SJCRH30 (cell line): ENCODE measurements around the gene C4orf54. TPM values are rescaled to one million over a fixed set of nuclear protein-coding genes. Genes with fewer than 3 reads are reported as not detected.
A peak's percentile ranks its signal among the peaks of the same experiment; 100 is the strongest.

Experiments
- DNase-seq, 2 experiments: peaks; one replicate each; pipeline ENCODE4 v3.0.0-alpha.2; 2015 to 2020
- H3K27ac ChIP-seq: fragments of 250-450 bp; sonication (Bioruptor Pico); 2 replicates; pipeline ENCODE4 v1.5.1; 2020; ENCODE audit warnings: mild to moderate bottlenecking, moderate library complexity
- H3K27me3 ChIP-seq: fragments of 250-450 bp; sonication (Bioruptor Pico); 2 replicates; pipeline ENCODE4 v1.5.1; 2020; ENCODE audit warnings: mild to moderate bottlenecking, moderate library complexity
- H3K36me3 ChIP-seq: fragments of 250-450 bp; sonication (Bioruptor Pico); 2 replicates; pipeline ENCODE4 v1.5.1; 2020; ENCODE audit warnings: mild to moderate bottlenecking, moderate library complexity
- H3K4me1 ChIP-seq: fragments of 250-450 bp; sonication (Bioruptor Pico); 2 replicates; pipeline ENCODE4 v1.5.1; 2020; ENCODE audit warnings: mild to moderate bottlenecking, moderate library complexity
- H3K4me3 ChIP-seq: fragments of 250-450 bp; sonication (Bioruptor Pico); 2 replicates; pipeline ENCODE4 v1.5.1; 2020; ENCODE audit warnings: mild to moderate bottlenecking, moderate library complexity
- H3K9me3 ChIP-seq: fragments of 250-450 bp; sonication (Bioruptor Pico); replicated peaks from 2 replicates; pipeline ENCODE4 v1.5.1; 2020; ENCODE audit warnings: mild to moderate bottlenecking, moderate library complexity
- total RNA-seq: library from RNA; depleted of rRNA; stranded (reverse); fragments of >200 nt; shearing (Covaris generic); gene quantifications from 2 replicates; pipeline ENCODE4 v1.2.3, GENCODE V29; 2014

C4orf54 gene
- total RNA-seq, 1 experiment from 2014 or later: 10.1 TPM

- DNase-seq: no peak
- no peaks in the 10 kb centered on the region for H3K9me3 ChIP-seq
- no peak overlapping the region for H3K4me3 ChIP-seq
- no peak overlapping the region for H3K27ac ChIP-seq
- no peaks in the 10 kb centered on the region for H3K27me3 ChIP-seq
- H3K36me3 ChIP-seq: no peaks in the 10 kb centered on the region
- H3K4me1 ChIP-seq: no peaks in the 10 kb centered on the region
These were observed 7.1 kb upstream of the C4orf54 start for GRCh38 chr4:99664716-99665115.

DNA sequence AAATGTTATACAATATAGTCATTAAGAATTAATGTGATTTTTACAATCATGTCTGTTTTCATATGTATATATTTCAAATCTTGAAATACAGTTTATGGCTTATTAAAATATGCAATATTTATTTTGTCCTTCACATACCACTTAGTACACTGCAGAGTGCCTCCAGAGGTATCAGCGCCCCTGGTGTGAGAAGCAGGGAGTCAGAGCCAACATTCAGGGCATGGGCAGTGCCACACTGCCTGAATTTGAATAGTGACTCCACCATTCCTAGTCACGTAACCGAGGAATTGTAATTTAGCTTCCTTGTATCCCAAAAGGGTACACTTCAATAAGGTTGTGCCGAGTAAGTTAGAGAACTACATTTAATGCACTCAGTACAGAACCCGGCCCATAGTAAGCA, 4.3 kb upstream of the C4orf54 start:
- Histone ChIP-seq H3K27ac (no peak overlapping the region), H3K27me3 (no peaks in the 10 kb centered on the region), H3K9me3 (no peaks in the 10 kb centered on the region), H3K4me3 (no peak overlapping the region), H3K36me3 (no peaks in the 10 kb centered on the region), H3K4me1 (peaks cover 1% of the 10 kb centered on the region; the same call in 1 of the 2 replicates)
- DNase-seq: no peak

- Histone ChIP-seq H3K36me3 (no peaks in the 10 kb centered on the region), H3K4me3 (no peak overlapping the region), H3K9me3 (no peaks in the 10 kb centered on the region; the same call in 1 of the 2 replicates), H3K4me1 (peaks cover 25% of the 10 kb centered on the region), H3K27me3 (no peaks in the 10 kb centered on the region), H3K27ac (no peak overlapping the region)
- no peak for DNase-seq
These were observed 1.0 kb upstream of the C4orf54 start for GRCh38 chr4:99658666-99659065.

- peak overlapping the region; percentile 84; the same call in 1 of the 2 replicates for H3K27ac ChIP-seq
- H3K9me3 ChIP-seq: no peaks in the 10 kb centered on the region; the same call in 1 of the 2 replicates
- no peaks in the 10 kb centered on the region for H3K36me3 ChIP-seq
- peak; percentile 72 to 84 for DNase-seq
- H3K27me3 ChIP-seq: no peaks in the 10 kb centered on the region
- H3K4me1 ChIP-seq: peaks cover 26% of the 10 kb centered on the region
- H3K4me3 ChIP-seq: no peak overlapping the region
These were observed 2.1 kb downstream of the C4orf54 start for GRCh38 chr4:99655308-99656081.

DNA sequence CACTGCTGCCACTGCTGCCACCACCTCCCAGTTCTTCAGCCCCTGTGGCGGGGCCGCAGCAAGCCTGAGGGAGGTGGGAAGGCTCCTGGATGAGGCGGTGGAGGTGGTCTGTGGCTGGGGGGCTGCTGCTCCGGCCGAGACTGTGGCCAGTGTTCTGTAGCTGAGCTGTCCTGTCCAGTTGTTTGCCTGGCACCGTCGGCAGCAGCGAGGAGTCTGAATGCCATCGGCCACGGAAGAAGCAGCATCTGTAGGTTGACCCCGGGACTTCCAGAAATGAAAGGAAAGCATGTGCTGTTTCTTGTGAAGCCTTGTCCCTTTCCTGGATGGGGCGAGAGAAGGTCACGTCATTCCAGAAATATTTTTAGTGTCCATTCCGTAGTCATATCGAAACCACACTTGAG, 3.3 kb downstream of the C4orf54 start:
- Histone ChIP-seq H3K9me3 (no peaks in the 10 kb centered on the region; the same call in 1 of the 2 replicates), H3K4me3 (peak overlapping the region; percentile 60), H3K4me1 (peaks cover 26% of the 10 kb centered on the region), H3K36me3 (no peaks in the 10 kb centered on the region), H3K27ac (peak overlapping the region; percentile 84), H3K27me3 (no peaks in the 10 kb centered on the region)
- peak in 1 of 2 experiments; percentile 17 for DNase-seq

GRCh38 chr4:99653916-99654315, 3.7 kb downstream of the C4orf54 start:
- Histone ChIP-seq H3K27me3 (no peaks in the 10 kb centered on the region), H3K4me1 (peaks cover 26% of the 10 kb centered on the region), H3K9me3 (no peaks in the 10 kb centered on the region; the same call in 1 of the 2 replicates), H3K36me3 (no peaks in the 10 kb centered on the region), H3K4me3 (peak overlapping the region; percentile 60), H3K27ac (peak overlapping the region; percentile 84)
- DNase-seq: peak; percentile 24 to 51

DNA sequence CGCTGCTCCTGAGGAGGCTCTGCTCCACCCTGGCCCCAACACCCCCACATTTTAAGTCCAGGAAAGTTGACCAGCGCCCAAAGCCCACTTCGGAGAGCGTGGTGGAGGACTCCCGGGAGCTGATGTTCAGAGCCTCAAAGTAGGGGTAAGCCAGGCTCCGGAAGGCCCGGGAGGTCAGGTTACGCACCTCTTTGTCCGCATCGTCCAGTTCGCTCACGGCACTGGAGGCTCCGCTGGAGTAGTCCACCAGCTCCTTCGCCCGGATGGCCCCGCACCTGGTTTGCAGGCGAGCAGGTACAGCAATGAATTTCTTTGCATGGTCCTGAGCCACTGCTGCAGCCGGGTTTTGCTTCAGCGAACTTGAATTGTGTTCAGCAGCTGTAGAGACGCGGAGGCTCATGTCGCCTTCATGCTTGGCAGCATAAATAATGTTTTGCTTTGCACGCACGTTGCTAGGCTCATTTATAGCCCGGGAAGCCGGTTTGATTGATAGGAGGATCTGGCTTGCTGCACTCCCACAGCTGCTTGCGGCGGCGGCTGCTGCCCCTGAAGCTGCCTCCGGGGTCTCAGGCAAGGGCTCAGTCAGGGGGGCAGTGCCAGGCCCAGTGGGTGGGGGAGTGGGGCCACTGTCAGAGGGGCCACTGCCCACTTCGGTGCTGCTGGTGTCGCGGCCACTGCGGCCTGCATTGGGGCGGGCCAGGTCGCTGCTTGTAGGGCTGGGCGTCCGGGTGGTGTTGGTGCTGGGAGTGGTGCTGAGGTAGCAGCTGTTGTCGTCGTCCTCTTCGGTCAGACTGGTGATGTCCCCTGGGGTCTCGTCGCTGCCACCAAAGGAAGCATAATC, 4.8 kb downstream of the C4orf54 start:
- no peaks in the 10 kb centered on the region for H3K27me3 ChIP-seq
- peak; percentile 78 to 82 for DNase-seq
- peaks cover 26% of the 10 kb centered on the region for H3K4me1 ChIP-seq
- H3K9me3 ChIP-seq: no peaks in the 10 kb centered on the region; the same call in 1 of the 2 replicates
- peak overlapping the region; percentile 60 for H3K4me3 ChIP-seq
- H3K36me3 ChIP-seq: no peaks in the 10 kb centered on the region
- H3K27ac ChIP-seq: peak overlapping the region; percentile 84

DNA sequence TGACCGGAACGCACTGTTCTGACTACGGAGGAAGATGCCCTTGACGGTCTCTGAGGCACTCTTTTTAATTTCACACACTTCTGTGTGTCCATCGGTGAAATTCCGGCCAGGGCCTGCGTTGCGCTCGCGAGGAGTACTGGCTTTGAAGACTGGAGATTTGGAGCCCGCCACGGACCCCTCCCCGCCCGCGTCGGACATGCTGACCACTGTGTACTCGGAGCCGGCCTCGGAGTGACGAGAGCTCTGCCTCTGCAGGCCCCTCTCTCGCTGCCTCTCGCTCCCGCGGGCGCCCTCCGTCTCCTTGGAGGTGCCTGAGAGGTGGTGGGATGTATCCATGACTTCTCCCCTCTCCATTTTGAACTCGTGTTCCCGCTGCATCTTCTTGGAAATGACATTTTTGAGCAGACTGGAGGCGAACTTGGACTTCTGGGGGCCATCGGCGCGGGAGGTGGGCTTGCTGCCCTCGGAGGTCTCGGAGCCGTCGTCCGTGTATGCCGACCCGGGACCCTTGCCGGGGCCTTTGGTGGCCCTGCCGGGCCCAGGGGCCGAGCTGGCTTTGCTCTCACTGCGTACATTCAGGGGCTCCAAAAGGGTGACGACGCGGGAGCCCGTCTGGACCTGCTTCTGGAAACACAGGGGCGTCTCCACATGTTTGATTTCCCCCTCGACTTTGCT, 5.7 kb downstream of the C4orf54 start:
- Histone ChIP-seq H3K9me3 (no peaks in the 10 kb centered on the region; the same call in 1 of the 2 replicates), H3K4me3 (peak overlapping the region; percentile 60), H3K27ac (peak overlapping the region; percentile 84), H3K27me3 (no peaks in the 10 kb centered on the region), H3K4me1 (peaks cover 25% of the 10 kb centered on the region), H3K36me3 (no peaks in the 10 kb centered on the region)
- DNase-seq: peak; percentile 21 to 22

DNA sequence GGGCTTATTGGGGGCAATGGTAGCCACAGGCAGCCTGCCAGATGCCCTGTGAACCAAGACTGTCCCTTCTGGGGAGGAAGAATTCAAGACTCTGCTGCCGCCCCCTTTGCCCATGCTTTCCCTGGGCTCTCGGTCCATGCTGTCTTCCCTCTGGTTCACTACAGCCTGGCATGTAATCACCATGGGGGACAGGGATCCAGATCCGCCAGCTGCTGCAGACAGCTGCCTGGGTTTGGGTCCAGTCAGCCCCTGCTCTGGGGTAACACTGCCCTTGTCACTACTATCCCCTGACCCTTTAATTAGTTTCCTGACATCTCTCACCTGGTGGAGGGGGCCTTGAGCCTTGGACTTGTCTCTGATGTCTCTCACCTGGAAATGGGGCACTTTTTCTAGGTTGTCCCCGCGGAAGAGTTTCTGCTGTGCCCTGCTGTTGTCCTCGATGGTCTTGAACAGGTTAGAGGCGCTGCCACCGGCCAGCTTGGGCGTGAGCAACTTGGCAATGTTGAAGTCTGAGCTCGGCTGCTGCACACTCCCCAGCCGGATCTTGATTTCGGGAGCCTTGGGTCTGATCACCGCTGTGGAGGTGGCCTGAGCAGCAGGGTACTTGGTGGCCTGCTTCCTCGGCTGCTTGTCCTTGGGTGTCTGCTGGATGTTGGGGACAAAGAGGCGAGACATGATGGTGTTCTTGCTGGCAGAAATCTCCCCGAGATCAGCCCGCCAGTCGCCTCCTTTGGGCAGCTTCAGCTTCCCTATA, 6.4 kb downstream of the C4orf54 start:
- H3K9me3 ChIP-seq: no peaks in the 10 kb centered on the region; the same call in 1 of the 2 replicates
- no peak for DNase-seq
- H3K27me3 ChIP-seq: no peaks in the 10 kb centered on the region
- peak overlapping the region; percentile 60 for H3K4me3 ChIP-seq
- no peak overlapping the region; the same call in 1 of the 2 replicates for H3K27ac ChIP-seq
- H3K4me1 ChIP-seq: peaks cover 20% of the 10 kb centered on the region
- H3K36me3 ChIP-seq: no peaks in the 10 kb centered on the region

DNA sequence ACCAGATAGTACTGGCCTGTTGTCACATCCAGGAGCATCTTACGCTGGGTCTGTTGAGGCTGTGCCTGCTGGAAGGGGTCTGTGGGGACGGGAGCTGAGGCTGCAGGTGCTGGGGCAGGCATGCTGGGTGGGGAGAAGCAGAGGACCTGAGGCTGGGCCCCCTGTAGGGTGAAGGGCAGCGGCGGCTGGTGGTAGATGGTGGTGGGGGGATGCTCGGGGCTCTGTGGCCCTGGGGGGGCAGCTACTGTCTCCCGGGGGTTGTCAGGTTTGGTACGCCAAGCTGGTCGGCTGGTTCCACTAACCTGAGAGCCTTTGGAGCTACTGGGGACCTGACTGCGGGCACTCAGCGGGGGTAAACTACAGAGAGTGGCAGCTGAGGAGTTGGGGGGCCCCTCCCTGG, 7.8 kb downstream of the C4orf54 start:
- H3K9me3 ChIP-seq: no peaks in the 10 kb centered on the region
- H3K27me3 ChIP-seq: no peaks in the 10 kb centered on the region
- no peak for DNase-seq
- H3K4me3 ChIP-seq: no peak overlapping the region
- H3K36me3 ChIP-seq: no peaks in the 10 kb centered on the region
- H3K27ac ChIP-seq: no peak overlapping the region
- peaks cover 9% of the 10 kb centered on the region for H3K4me1 ChIP-seq

DNA sequence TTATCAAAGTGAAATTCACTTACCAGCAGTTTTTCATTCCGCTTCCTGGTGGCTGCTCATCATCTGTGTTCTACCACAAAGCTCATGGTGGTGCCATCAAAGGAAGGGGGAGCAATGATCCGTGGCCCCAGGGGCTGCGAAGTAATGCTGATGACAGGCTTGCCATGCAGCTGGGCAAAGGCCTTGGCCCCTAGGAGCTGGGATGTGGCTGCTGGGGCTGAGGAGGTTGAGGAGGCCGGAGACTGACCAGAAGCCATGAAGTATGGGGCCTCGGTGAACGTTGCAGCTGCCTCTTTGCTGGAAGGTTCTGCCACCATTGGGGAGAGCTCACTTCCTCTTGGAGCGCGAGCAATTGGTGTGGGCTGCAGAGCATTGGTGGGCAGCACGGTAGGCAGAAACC, 8.4 kb downstream of the C4orf54 start:
- Histone ChIP-seq H3K4me3 (no peak overlapping the region), H3K27me3 (no peaks in the 10 kb centered on the region), H3K27ac (no peak overlapping the region), H3K36me3 (no peaks in the 10 kb centered on the region), H3K4me1 (peaks cover 6% of the 10 kb centered on the region; the same call in 1 of the 2 replicates), H3K9me3 (no peaks in the 10 kb centered on the region)
- no peak for DNase-seq

DNA sequence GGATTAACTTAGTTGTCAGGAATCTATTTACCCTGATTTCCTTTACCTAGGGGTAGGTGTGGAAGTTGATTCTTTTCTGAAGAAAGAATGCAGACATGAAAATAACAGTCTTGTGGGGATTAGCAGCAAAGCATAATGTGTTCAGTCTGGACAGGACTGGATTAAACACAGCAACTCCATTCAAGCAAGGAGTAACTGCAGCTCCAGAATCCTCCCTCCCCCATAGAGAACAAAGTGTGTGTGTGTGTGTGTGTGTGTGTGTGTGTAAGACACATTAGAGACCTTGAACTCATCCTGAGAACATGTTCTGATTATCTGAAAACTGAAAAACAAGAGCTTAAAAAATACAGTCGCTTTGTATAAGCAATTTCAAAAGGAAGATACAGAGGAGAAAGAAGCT, 9.3 kb downstream of the C4orf54 start:
- no peak overlapping the region for H3K27ac ChIP-seq
- H3K27me3 ChIP-seq: no peaks in the 10 kb centered on the region
- no peaks in the 10 kb centered on the region for H3K4me1 ChIP-seq
- peak in 1 of 2 experiments; percentile 20 for DNase-seq
- H3K9me3 ChIP-seq: no peaks in the 10 kb centered on the region
- H3K36me3 ChIP-seq: no peaks in the 10 kb centered on the region
- H3K4me3 ChIP-seq: no peak overlapping the region

GRCh38 chr4:99647071-99647470, 10.6 kb downstream of the C4orf54 start:
- H3K27ac ChIP-seq: no peak overlapping the region
- H3K4me1 ChIP-seq: no peaks in the 10 kb centered on the region
- H3K9me3 ChIP-seq: no peaks in the 10 kb centered on the region
- no peaks in the 10 kb centered on the region for H3K27me3 ChIP-seq
- DNase-seq: peak in 1 of 2 experiments; percentile 44
- no peaks in the 10 kb centered on the region for H3K36me3 ChIP-seq
- no peak overlapping the region for H3K4me3 ChIP-seq

- no peaks in the 10 kb centered on the region for H3K4me1 ChIP-seq
- no peak overlapping the region for H3K27ac ChIP-seq
- no peaks in the 10 kb centered on the region for H3K9me3 ChIP-seq
- H3K36me3 ChIP-seq: no peaks in the 10 kb centered on the region
- H3K4me3 ChIP-seq: no peak overlapping the region
- no peak for DNase-seq
- no peaks in the 10 kb centered on the region for H3K27me3 ChIP-seq
These were observed 12.0 kb downstream of the C4orf54 start for GRCh38 chr4:99645638-99646037.
